Subcutaneous adipose tissue (tissue), 4 donors: Measurements from ENCODE around the gene SCGB3A2. TPM values are rescaled to one million over a fixed set of nuclear protein-coding genes. Genes with fewer than 3 reads are reported as not detected.

Source experiments
- total RNA-seq, 4 donors: library from RNA; depleted of rRNA; stranded (reverse); fragments of >200 nt; gene quantifications; one replicate each; pipeline ENCODE4 v1.1.0, GENCODE V29; 2016
- TF ChIP-seq, protein P1 (sequence below): fragments of 450-650 bp; IDR thresholded peaks from one replicate; pipeline ENCODE4 v1.5.1; 2016; ENCODE audit warnings: low read depth, mild to moderate bottlenecking, control low read depth, antibody characterized with exemption, moderate library complexity

SCGB3A2 gene
- total RNA-seq, 4 donors from 2014 or later: not detected

DNA sequence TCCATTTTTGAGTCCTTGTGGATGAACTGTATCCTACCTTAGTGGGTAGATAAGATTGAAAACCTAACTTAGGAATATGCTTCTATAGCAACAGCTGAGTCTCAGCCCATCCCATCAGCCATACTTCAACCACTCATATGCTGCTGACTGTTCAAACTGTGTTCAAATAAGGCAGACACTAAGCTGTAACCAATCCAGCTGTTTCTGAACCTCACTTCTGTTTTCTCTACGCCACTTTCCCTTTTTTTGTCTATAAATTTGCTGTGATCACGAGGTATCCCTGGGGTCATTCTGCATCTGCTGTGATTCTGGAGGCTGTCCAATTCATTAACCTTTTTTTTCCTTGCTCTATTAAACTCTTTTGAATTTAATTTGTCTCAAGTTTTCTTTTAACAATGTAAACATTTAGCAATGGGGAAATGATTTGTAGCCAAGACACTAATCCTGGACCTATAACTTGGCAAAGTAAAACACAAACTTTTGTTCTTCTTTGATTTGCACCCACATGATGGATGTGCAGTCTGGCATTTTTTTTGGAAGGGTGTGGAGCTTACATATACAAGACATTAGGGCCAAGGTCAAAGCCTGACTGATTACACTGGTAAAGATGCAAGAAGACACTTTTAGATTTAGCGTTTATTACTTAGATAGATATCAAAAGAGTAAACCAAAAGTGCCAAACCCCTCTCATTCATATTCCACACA, 14.9 kb upstream of the SCGB3A2 start:
- TF ChIP-seq, protein P1, sequence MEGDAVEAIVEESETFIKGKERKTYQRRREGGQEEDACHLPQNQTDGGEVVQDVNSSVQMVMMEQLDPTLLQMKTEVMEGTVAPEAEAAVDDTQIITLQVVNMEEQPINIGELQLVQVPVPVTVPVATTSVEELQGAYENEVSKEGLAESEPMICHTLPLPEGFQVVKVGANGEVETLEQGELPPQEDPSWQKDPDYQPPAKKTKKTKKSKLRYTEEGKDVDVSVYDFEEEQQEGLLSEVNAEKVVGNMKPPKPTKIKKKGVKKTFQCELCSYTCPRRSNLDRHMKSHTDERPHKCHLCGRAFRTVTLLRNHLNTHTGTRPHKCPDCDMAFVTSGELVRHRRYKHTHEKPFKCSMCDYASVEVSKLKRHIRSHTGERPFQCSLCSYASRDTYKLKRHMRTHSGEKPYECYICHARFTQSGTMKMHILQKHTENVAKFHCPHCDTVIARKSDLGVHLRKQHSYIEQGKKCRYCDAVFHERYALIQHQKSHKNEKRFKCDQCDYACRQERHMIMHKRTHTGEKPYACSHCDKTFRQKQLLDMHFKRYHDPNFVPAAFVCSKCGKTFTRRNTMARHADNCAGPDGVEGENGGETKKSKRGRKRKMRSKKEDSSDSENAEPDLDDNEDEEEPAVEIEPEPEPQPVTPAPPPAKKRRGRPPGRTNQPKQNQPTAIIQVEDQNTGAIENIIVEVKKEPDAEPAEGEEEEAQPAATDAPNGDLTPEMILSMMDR: no peak

DNA sequence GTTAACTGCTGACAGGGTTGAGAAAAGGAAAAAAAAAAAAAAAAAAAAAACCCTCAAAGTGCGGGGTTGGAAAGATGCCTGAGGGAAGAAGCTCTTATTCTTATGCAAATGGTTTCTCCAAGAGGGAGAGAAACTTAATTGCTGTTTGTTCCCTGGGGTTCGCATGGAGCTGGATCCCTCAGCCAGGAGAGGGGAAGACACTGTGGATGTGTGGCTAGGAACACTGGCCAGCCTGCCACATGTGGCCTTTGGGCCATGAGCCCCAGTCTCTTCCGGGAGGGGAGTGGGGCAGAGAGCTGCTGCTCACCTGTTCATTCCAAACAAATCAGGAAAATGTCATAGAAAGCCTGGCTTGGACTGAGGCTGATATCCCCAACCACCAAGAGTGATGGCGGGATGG, 9.4 kb upstream of the SCGB3A2 start:
- TF ChIP-seq, protein P1: no peak

DNA sequence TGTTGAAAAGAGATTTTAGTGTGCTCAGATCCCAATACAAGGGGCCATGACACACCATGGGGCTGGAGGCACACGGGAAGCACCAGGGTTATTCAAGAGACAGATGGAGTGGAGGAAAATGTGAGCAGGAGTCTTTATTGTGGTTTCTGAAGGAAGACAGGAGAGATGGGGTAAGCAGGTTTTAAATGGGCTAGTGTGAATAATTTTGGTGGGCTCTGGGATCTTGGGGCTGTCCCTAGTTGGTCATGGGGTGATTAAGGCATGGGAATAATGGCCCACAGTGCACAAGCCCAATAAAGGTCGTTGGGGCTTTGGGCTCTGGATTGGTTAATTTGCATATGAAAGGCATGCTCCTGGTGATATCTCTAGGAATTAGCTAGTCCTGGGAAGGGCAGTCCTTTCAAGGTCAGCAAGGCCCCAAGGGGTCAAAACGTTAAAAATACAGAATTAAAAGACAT, 3.6 kb upstream of the SCGB3A2 start:
- TF ChIP-seq, protein P1: no peak

DNA sequence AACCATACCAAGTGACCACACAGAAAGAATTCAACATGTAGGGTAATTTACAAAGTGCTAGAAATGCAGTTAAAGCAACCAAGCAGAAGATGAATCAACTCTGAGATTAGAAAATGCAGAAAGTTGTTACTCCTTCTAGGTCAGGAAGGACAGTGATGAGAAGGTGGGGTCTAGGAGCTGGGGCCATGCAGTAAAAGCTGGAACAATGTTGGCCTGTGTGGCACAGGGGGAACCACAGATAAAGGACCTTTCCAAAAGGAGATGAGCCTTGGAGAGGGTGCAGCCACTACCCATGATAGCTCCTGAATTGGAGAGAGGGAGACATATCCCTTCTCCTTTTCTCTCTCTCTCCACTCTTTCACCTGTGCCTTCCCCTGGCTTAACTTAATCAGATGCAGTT, 2.4 kb upstream of the SCGB3A2 start:
- TF ChIP-seq, protein P1: no peak

DNA sequence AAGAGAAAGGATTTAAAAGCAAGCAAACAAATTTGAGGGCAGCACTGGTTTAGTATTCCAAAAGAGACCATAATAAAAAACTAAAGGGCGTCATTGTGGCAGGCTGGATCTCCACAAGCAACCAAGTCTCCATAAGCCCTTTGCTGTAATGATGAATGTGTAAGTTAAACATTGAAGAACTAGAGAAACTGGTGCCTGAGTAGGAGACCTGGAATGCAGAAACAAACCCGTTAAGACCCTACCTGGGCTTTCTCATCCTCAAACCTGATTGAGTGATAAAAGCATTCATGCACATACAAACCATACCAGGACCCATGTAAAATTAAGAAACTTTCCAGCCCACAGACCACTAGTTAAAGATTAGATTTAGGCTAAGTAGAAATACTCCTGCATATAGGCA, 1.9 kb upstream of the SCGB3A2 start:
- TF ChIP-seq, protein P1: no peak

DNA sequence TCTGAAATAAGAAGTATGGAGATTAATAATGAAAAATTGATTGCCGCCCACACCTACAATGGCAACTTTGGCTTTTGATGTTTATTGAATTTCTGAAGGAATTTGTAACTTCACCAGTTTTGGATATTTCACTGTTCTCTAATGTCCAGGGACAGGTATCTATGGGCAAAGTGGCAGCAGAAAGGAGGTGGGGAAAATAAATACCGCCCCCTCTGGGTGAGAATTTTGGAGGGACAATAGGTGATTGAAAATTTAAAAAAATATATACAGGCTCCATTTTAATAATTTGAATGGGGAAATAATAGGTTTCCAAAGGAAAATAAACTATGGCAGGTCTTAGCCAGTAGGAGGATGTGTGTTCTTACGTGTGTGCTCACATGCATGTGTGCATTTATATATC, 1.3 kb downstream of the SCGB3A2 start:
- TF ChIP-seq, protein P1: no peak

DNA sequence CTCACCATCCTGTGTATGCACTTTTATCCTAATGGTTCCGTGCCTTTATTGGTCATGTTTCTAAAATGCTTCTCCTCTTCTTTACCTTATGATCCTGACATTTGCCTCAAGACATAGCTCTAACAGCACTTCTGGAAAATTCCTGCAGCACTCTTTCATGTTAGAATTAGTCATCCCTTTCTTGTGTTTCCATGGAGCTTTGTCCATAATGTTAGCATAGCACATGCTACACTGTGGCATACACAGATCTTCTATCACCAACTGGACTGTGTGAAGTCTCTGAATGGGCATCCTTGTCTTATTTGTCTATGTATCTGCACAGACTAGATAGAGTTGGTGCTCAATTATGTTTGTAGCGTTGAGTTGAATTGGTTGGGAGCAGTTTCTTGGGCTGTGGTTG, 2.0 kb downstream of the SCGB3A2 start:
- TF ChIP-seq, protein P1: no peak
